ENCODE measurements around the gene FUOM. TPM values are rescaled to one million over a fixed set of nuclear protein-coding genes. Genes with fewer than 3 reads are reported as not detected.

Gene FUOM
- total RNA-seq, 2 donors from 2014 or later, result 9.8 to 32.6 TPM

- Histone ChIP-seq H3K9me3 (no peaks in the 10 kb centered on the region), H3K36me3 (no peaks in the 10 kb centered on the region), H3K4me3 (no peak overlapping the region), H3K4me1 (no peaks in the 10 kb centered on the region), H3K27ac (no peak overlapping the region), H3K27me3 (peaks cover 0 to 4% of the 10 kb centered on the region in 2 donors)
- no peak for DNase-seq (ENCODE audit: low spot score)
- TF ChIP-seq CTCF (IDR thresholded peaks at IDR 0.05), result no peak
Observed at GRCh38 chr10:133349160-133349568, 8.7 kb downstream of the FUOM start.

DNA sequence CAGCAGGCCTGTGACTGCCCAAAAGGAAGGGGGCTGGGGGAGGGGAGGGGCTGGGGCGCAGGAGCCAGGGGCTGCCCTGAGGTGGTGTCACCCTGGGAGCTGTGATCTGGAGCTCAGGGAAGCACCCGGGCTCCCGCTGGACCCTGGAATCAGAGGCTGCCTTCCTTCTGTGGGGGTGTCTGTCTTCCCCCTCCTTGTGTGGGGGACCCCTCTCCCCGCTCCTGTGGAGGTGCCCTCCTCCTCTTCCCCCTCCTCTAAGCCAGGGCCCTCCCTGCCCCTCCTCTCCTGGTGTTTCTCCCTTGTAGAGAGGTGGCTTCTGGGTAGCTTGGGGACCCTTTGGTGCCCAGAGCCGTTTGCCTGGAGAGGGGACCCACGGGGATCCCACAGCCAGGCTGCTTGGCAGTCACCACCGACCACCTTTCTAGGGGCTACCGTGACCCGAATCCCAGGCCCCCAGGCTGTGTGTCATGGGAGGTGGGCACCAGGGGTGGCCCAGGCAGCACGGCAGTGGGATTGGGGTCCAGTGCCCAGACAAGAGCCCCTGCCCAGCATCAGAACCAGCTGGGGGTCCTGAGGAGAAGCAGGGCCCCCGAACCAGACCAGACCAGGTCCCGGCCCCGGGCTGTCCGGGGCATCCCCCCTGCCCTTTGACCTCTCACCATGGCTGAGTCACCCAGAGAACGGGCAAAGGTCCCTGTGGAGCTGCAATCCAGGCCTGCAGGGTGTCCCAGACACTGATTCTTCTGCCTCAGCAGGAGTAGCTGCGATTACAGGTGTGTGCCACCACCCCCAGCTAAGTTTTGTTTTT lies 9.9 kb downstream of the FUOM start:
- Histone ChIP-seq H3K4me3 (no peak overlapping the region), H3K9me3 (no peaks in the 10 kb centered on the region), H3K27ac (no peak overlapping the region), H3K36me3 (no peaks in the 10 kb centered on the region), H3K27me3 (peaks cover 0 to 4% of the 10 kb centered on the region in 2 donors), H3K4me1 (no peaks in the 10 kb centered on the region)
- no peak for TF ChIP-seq CTCF (IDR thresholded peaks at IDR 0.05)
- DNase-seq (ENCODE audit: low spot score), result no peak

DNA sequence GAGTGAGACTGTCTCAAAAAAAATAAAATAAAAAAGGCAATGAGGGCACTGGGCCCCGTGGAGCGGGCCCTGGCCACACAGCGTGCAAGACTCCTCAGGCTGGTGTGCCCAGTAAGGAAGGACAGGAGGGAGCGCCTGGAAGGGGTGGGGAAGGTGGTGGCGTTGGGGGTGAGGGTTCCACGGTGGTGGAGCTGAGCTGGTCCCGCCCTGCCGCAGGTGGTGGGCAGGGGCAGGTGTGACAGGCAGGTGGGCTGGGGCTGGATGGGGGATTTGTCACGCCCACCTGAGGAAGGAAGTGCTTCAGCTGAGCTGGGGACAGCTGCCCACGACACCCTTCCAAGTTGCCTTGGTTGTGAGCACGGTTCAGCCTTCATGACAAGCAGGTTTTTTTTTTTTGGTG lies 11.4 kb downstream of the FUOM start:
- H3K4me1 ChIP-seq, result no peaks in the 10 kb centered on the region
- H3K4me3 ChIP-seq, result no peak overlapping the region
- no peaks in the 10 kb centered on the region for H3K36me3 ChIP-seq
- H3K27ac ChIP-seq, result no peak overlapping the region
- no peak for DNase-seq (ENCODE audit: low spot score)
- H3K9me3 ChIP-seq, result no peaks in the 10 kb centered on the region
- no peak for TF ChIP-seq CTCF (IDR thresholded peaks at IDR 0.05)
- H3K27me3 ChIP-seq, result peaks cover 4 to 7% of the 10 kb centered on the region in 2 donors

DNA sequence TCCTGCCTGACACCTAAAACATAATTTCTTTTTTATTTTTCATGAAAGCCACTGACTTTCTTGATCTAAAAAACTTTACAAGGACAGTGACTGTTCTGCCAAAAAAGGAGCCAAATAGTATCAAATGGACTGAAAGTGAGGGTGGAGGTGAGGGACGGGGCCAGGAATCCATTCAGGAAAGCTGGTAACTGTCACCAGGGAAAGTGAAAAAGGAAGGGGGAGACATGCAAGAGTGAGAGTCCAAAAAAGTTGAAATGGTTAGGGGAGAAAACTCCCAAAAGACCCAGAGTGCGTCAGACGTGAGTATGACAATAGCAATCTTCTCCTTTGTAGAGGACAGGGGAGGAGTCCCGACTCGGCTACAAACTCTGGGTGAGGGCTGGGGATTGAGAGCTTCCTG lies 13.6 kb downstream of the FUOM start:
- Histone ChIP-seq H3K27ac (no peak overlapping the region), H3K4me3 (no peak overlapping the region), H3K36me3 (no peaks in the 10 kb centered on the region), H3K9me3 (no peaks in the 10 kb centered on the region), H3K4me1 (no peaks in the 10 kb centered on the region), H3K27me3 (peaks cover 4 to 7% of the 10 kb centered on the region in 2 donors)
- TF ChIP-seq CTCF (IDR thresholded peaks at IDR 0.05), result no peak
- no peak for DNase-seq (ENCODE audit: low spot score)

DNA sequence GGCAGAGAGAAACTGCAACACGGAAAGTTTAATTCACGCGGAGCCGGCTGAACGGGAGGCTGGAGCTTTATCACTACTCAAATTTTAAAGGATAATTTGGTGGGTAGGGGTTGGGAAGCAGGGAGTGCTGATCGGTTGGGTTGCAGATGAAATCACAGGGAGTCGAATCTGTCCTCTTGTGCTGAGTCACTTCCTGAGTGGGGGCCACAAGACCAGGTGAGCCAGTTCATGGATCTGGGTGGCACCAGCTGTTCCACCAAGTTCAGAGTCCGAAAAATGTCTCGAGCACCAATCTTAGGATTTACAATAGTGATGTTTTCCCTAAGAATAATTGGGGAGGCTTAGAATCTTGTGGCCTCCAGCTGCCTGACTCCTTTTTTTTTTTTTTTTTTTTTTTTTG lies 14.3 kb downstream of the FUOM start:
- H3K36me3 ChIP-seq, result no peaks in the 10 kb centered on the region
- H3K27me3 ChIP-seq, result peaks cover 4 to 7% of the 10 kb centered on the region in 2 donors
- TF ChIP-seq CTCF (IDR thresholded peaks at IDR 0.05), result no peak
- H3K4me3 ChIP-seq, result no peak overlapping the region
- no peaks in the 10 kb centered on the region for H3K4me1 ChIP-seq
- no peak for DNase-seq (ENCODE audit: low spot score)
- no peak overlapping the region for H3K27ac ChIP-seq
- H3K9me3 ChIP-seq, result no peaks in the 10 kb centered on the region

GRCh38 chr10:133342942-133343341 lies 14.9 kb downstream of the FUOM start:
- Histone ChIP-seq H3K4me3 (no peak overlapping the region), H3K9me3 (no peaks in the 10 kb centered on the region), H3K4me1 (no peaks in the 10 kb centered on the region), H3K27ac (no peak overlapping the region), H3K36me3 (no peaks in the 10 kb centered on the region), H3K27me3 (peaks cover 4 to 7% of the 10 kb centered on the region in 2 donors)
- DNase-seq (ENCODE audit: low spot score), result no peak
- TF ChIP-seq CTCF (IDR thresholded peaks at IDR 0.05), result no peak

All from right atrium auricular region (tissue), 2 donors.